ENCODE data around the gene SIGLEC9.

DNA sequence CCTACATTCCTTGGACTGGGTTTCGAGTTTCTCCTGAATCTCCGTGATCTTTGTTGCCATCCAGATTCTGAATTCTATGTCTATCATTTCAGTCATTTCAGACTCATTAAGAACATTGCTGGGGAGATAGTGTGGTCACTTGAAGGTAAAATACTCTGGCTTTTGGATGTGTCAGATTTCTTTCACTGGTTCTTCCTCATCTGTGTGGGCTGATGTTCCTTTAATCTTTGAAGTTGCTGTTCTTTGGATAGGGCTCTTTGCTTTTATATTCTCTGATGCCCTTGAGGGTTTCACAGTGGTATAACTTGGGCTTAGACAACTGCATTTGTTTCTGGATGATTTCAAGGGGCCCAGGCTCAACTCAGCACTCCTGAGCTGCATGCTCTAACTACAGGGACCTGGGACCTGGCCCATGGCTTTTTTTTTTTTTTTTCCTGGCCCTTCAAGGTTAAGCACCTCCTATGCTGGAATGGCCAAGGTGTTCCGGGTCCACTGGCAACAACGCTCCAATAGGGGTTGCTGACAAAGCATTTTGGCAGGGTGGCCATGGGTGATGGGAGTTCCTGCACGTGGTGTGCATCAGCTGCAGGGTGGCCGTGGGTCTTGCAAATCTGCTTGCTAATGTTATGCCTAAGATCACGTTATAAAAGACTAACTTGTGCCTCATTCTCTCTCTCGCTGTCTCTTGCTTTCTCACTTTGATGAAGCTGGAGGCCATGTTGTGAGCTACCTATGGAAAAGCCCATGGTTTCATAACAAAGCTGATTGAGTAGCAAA, 11.5 kb downstream of the SIGLEC9 start:
- TF ChIP-seq, protein P1, sequence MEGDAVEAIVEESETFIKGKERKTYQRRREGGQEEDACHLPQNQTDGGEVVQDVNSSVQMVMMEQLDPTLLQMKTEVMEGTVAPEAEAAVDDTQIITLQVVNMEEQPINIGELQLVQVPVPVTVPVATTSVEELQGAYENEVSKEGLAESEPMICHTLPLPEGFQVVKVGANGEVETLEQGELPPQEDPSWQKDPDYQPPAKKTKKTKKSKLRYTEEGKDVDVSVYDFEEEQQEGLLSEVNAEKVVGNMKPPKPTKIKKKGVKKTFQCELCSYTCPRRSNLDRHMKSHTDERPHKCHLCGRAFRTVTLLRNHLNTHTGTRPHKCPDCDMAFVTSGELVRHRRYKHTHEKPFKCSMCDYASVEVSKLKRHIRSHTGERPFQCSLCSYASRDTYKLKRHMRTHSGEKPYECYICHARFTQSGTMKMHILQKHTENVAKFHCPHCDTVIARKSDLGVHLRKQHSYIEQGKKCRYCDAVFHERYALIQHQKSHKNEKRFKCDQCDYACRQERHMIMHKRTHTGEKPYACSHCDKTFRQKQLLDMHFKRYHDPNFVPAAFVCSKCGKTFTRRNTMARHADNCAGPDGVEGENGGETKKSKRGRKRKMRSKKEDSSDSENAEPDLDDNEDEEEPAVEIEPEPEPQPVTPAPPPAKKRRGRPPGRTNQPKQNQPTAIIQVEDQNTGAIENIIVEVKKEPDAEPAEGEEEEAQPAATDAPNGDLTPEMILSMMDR (IDR thresholded peaks at IDR 0.05), result no peak
- no peak for TF ChIP-seq EZH2 (IDR thresholded peaks at IDR 0.05; ENCODE audit: borderline replicate concordance, insufficient read depth, low read depth, low read length, poor library complexity, severe bottlenecking)
